ENCODE measurements around the gene CHRNG.
"Not testable (repeated sequence)": the region's sequence is repeated elsewhere in the genome, so short reads cannot be mapped to it uniquely, and the experiment has no call there.

CHRNG gene

GRCh38 chr2:232545511-232546375 lies 6.3 kb downstream of the CHRNG start:
- no peak for DNase-seq

- no peak for DNase-seq
These were observed 8.5 kb downstream of the CHRNG start for GRCh38 chr2:232547991-232548390.

- DNase-seq = no peak
These were observed 10.3 kb downstream of the CHRNG start for GRCh38 chr2:232549655-232550353.

- peak; percentile 78 to 93 for DNase-seq
These were observed 11.1 kb downstream of the CHRNG start, which contains the start of the genes EIF4E2 and TIGD1 for GRCh38 chr2:232550354-232551249. Gene EIF4E2, plus strand, starts transcription at chr2:232550689. Its CDS starts 36 bp downstream, at chr2:232550725. Gene TIGD1, minus strand, starts transcription at chr2:232550557. Its CDS starts 675 bp downstream, at chr2:232549882.

- no peak for DNase-seq
These were observed 11.8 kb downstream of the CHRNG start for GRCh38 chr2:232551250-232551638.

GRCh38 chr2:232551776-232552175 lies 12.3 kb downstream of the CHRNG start:
- no peak for DNase-seq

GRCh38 chr2:232556426-232556825 lies 16.9 kb downstream of the CHRNG start:
- no peak for DNase-seq

GRCh38 chr2:232562515-232563151 lies 23.1 kb downstream of the CHRNG start:
- no peak for DNase-seq

- DNase-seq = no peak
These were observed 24.1 kb downstream of the CHRNG start for GRCh38 chr2:232563580-232563979.

GRCh38 chr2:232567721-232568120 lies 28.2 kb downstream of the CHRNG start:
- no peak for DNase-seq

- DNase-seq = no peak
These were observed 28.7 kb downstream of the CHRNG start for GRCh38 chr2:232568161-232568560.

- no peak for DNase-seq
These were observed 30.0 kb downstream of the CHRNG start for GRCh38 chr2:232569541-232569940.

- DNase-seq = not testable (repeated sequence)
These were observed 31.0 kb downstream of the CHRNG start for GRCh38 chr2:232570481-232570880.

GRCh38 chr2:232571026-232571474 lies 31.6 kb downstream of the CHRNG start:
- peak; percentile 54 to 78 for DNase-seq

GRCh38 chr2:232573042-232573441 lies 33.5 kb downstream of the CHRNG start:
- DNase-seq = no peak

GRCh38 chr2:232573771-232574435 lies 34.4 kb downstream of the CHRNG start:
- DNase-seq = no peak

GRCh38 chr2:232574674-232575403 lies 35.3 kb downstream of the CHRNG start:
- DNase-seq = no peak

GRCh38 chr2:232575404-232575746 lies 35.9 kb downstream of the CHRNG start:
- no peak for DNase-seq

- DNase-seq = no peak
These were observed 37.5 kb downstream of the CHRNG start for GRCh38 chr2:232576995-232577394.

- DNase-seq = no peak
These were observed 38.3 kb downstream of the CHRNG start for GRCh38 chr2:232577841-232578240.

- DNase-seq = no peak
These were observed 39.1 kb downstream of the CHRNG start for GRCh38 chr2:232578626-232579025.

Measured in SHP77 (cell line).